H1 (cell line): Measurements from ENCODE around the gene NEDD8. TPM values are rescaled to one million over a fixed set of nuclear protein-coding genes. Genes with fewer than 3 reads are reported as not detected.

Experiments used
- CTCF ChIA-PET: fragments of 300-600 bp; sonication (Branson Sonifier 250); formaldehyde crosslinking; loops from one replicate; lab custom pipeline; 2021; ENCODE audit not compliant: partially characterized antibody; lab: Charles Lee
- POLR2A ChIA-PET: fragments of 300-600 bp; sonication (Branson Sonifier 250); formaldehyde crosslinking; loops from one replicate; lab custom pipeline; 2021; ENCODE audit warnings: inconsistent platforms; ENCODE audit not compliant: partially characterized antibody; lab: Charles Lee
- DNase-seq, 2 experiments: peaks; one replicate each; pipeline versions ENCODE4 v3.0.0 to v3.0.0-alpha.2; 2010 to 2022; ENCODE audit warnings: low spot score in 2 of 2, low read depth in 1 of 2, mixed read lengths in 1 of 2
- FAIRE-seq: peaks from 2 replicates; lab custom pipeline; 2011; peaks lifted over from hg19 to GRCh38; lab: Jason Lieb, UNC
- H2AFZ ChIP-seq: 2 replicates; pipeline ENCODE4 v1.8.1; 2012; ENCODE audit warnings: low read length, inconsistent platforms
- H2AK5ac ChIP-seq: 2 replicates; pipeline ENCODE4 v1.6.1; 2013; ENCODE audit warnings: low read depth, low read length
- H2BK120ac ChIP-seq: replicated peaks from 2 replicates; pipeline ENCODE3; 2013; ENCODE audit warnings: low read depth, low read length, inconsistent platforms
- H2BK12ac ChIP-seq: 2 replicates; pipeline ENCODE4 v1.6.1; 2013; ENCODE audit warnings: low read depth, low read length
- H2BK15ac ChIP-seq: 2 replicates; pipeline ENCODE4 v1.6.1; 2013; ENCODE audit warnings: low read length
- H2BK20ac ChIP-seq: 2 replicates; pipeline ENCODE4 v1.6.1; 2013; ENCODE audit warnings: low read length
- H2BK5ac ChIP-seq: 2 replicates; pipeline ENCODE4 v1.6.1; 2013; ENCODE audit warnings: low read depth, low read length
- H3K14ac ChIP-seq: 2 replicates; pipeline ENCODE4 v1.6.1; 2013; ENCODE audit warnings: inconsistent platforms; ENCODE audit not compliant: insufficient read length
- H3K18ac ChIP-seq: 2 replicates; pipeline ENCODE4 v1.6.1; 2013; ENCODE audit warnings: low read length; ENCODE audit errors: extremely low read depth
- H3K23ac ChIP-seq: 2 replicates; pipeline ENCODE4 v1.6.1; 2013; ENCODE audit warnings: inconsistent platforms; ENCODE audit not compliant: insufficient read length
- H3K23me2 ChIP-seq: 2 replicates; pipeline ENCODE4 v1.6.1; 2013; ENCODE audit warnings: low read depth, low read length
- H3K27ac ChIP-seq: 2 replicates; pipeline ENCODE4 v1.6.1; 2011; ENCODE audit warnings: low read depth, low read length, inconsistent platforms
- H3K27me3 ChIP-seq, 4 experiments: replicated peaks in 1 of 4; 1 replicate in 1 of 4; 2 replicates in 3 of 4; pipeline versions ENCODE4 v1.6.1 to v1.8.1; 2011 to 2013; ENCODE audit warnings: low read length in 3 of 4, mild to moderate bottlenecking in 3 of 4, inconsistent platforms in 2 of 4, mixed read lengths in 2 of 4, moderate library complexity in 1 of 4; ENCODE audit not compliant: control insufficient read depth in 3 of 4, insufficient read depth in 3 of 4; ENCODE audit errors: extremely low read depth in 1 of 4
- H3K36me3 ChIP-seq, 4 experiments: 2 replicates each; pipeline versions ENCODE4 v1.6.1 to v1.8.1; 2011 to 2013; ENCODE audit warnings: mild to moderate bottlenecking in 4 of 4, low read length in 3 of 4, moderate library complexity in 2 of 4, control low read depth in 1 of 4, inconsistent platforms in 1 of 4; ENCODE audit not compliant: insufficient read depth in 4 of 4, control insufficient read depth in 2 of 4
- H3K4ac ChIP-seq: replicated peaks from 2 replicates; pipeline ENCODE3; 2013; ENCODE audit warnings: low read length, low read depth, mixed read lengths, inconsistent platforms; ENCODE audit not compliant: insufficient read length
- H3K4me1 ChIP-seq, 4 experiments: replicated peaks in 1 of 4; 1 replicate in 1 of 4; 2 replicates in 3 of 4; pipeline versions ENCODE4 v1.6.1 to v1.8.1; 2011 to 2013; ENCODE audit warnings: low read length in 3 of 4, inconsistent platforms in 2 of 4, mixed read lengths in 1 of 4; ENCODE audit not compliant: insufficient read depth in 4 of 4, control insufficient read depth in 3 of 4
- H3K4me2 ChIP-seq, 2 experiments: 2 replicates each; pipeline versions ENCODE4 v1.6.1 to v1.8.1; 2011 to 2013; ENCODE audit warnings: low read depth in 2 of 2, low read length in 2 of 2, control low read depth in 1 of 2, inconsistent platforms in 1 of 2, mild to moderate bottlenecking in 1 of 2; ENCODE audit not compliant: insufficient read depth in 1 of 2
- H3K4me3 ChIP-seq, 4 experiments: fragments of 200-600, 300-600 bp in 1 of 4; sonication (generic), shearing (Covaris generic), sonication (Bioruptor Twin) in 1 of 4; 2 replicates each; pipeline versions ENCODE4 v1.5.1 to v1.8.1; 2011 to 2016; ENCODE audit warnings: low read length in 4 of 4, low read depth in 3 of 4, control low read depth in 2 of 4, inconsistent platforms in 2 of 4, mild to moderate bottlenecking in 2 of 4, mixed read lengths in 1 of 4, moderate library complexity in 1 of 4; ENCODE audit not compliant: insufficient read depth in 2 of 4; ENCODE audit errors: extremely low read depth in 1 of 4
- H3K56ac ChIP-seq: replicated peaks from 2 replicates; pipeline ENCODE3; 2013; ENCODE audit warnings: low read depth, mild to moderate bottlenecking, mixed read lengths, low read length, inconsistent platforms; ENCODE audit not compliant: insufficient read length
- H3K79me1 ChIP-seq: 2 replicates; pipeline ENCODE4 v1.6.1; 2013; ENCODE audit warnings: low read depth, low read length, control low read depth
- H3K79me2 ChIP-seq, 2 experiments: 2 replicates each; pipeline versions ENCODE4 v1.6.1 to v1.8.1; 2012 to 2013; ENCODE audit warnings: low read length in 2 of 2, mild to moderate bottlenecking in 2 of 2, inconsistent platforms in 1 of 2; ENCODE audit not compliant: insufficient read depth in 2 of 2, control insufficient read depth in 1 of 2
- H3K9ac ChIP-seq, 4 experiments: replicated peaks in 1 of 4; 1 replicate in 1 of 4; 2 replicates in 3 of 4; pipeline versions ENCODE4 v1.6.1 to v1.8.1; 2011 to 2013; ENCODE audit warnings: low read depth in 3 of 4, low read length in 3 of 4, control low read depth in 2 of 4, mild to moderate bottlenecking in 2 of 4, moderate library complexity in 2 of 4, inconsistent platforms in 1 of 4; ENCODE audit errors: extremely low read depth in 1 of 4
- H3K9me3 ChIP-seq, 2 experiments: 2 replicates each; pipeline versions ENCODE4 v1.6.1 to v1.8.1; 2012 to 2013; ENCODE audit warnings: mild to moderate bottlenecking in 2 of 2, moderate library complexity in 2 of 2, control low read depth in 1 of 2, inconsistent platforms in 1 of 2, low read depth in 1 of 2, low read length in 1 of 2, mixed read lengths in 1 of 2; ENCODE audit not compliant: insufficient read depth in 2 of 2
- H4K20me1 ChIP-seq, 2 experiments: replicated peaks in 1 of 2; 2 replicates each; pipeline versions ENCODE3 to v1.8.1; 2011 to 2013; ENCODE audit warnings: inconsistent platforms in 2 of 2, low read length in 2 of 2, mild to moderate bottlenecking in 1 of 2; ENCODE audit not compliant: insufficient read depth in 2 of 2, control insufficient read depth in 1 of 2
- H4K5ac ChIP-seq: 2 replicates; pipeline ENCODE4 v1.6.1; 2013; ENCODE audit warnings: low read length, low read depth, mixed read lengths, inconsistent platforms; ENCODE audit not compliant: insufficient read length
- H4K8ac ChIP-seq: 2 replicates; pipeline ENCODE4 v1.8.0; 2013; ENCODE audit warnings: mild to moderate bottlenecking, moderate library complexity, low read length, inconsistent platforms; ENCODE audit not compliant: insufficient read depth; ENCODE audit errors: extremely low read depth
- H4K91ac ChIP-seq: replicated peaks from 2 replicates; pipeline ENCODE3; 2013; ENCODE audit warnings: low read length, mixed read lengths, inconsistent platforms; ENCODE audit not compliant: insufficient read length
- ATF3 ChIP-seq: IDR thresholded peaks from 2 replicates; pipeline ENCODE4 v1.6.1; 2011; ENCODE audit warnings: low read depth, mild to moderate bottlenecking, low read length; ENCODE audit not compliant: insufficient read depth
- EGR1 ChIP-seq: IDR thresholded peaks from 2 replicates; pipeline ENCODE4 v1.6.1; 2011; ENCODE audit warnings: low read depth, low read length, borderline replicate concordance
- PHF8 ChIP-seq: fragments of 200-600 bp; sonication (generic); conservative IDR thresholded peaks from 2 replicates; pipeline ENCODE4 v1.7.1; 2012; ENCODE audit warnings: low read depth, mild to moderate bottlenecking, inconsistent platforms, low read length, moderate library complexity
- POU5F1 ChIP-seq: IDR thresholded peaks from 2 replicates; pipeline ENCODE4 v1.6.1; 2011; ENCODE audit warnings: low read depth, mild to moderate bottlenecking, low read length, moderate library complexity
- RNF2 ChIP-seq: fragments of 200-900, 300-1000 bp; sonication (generic); IDR thresholded peaks from 2 replicates; pipeline ENCODE4 v1.7.1; 2016; ENCODE audit warnings: borderline replicate concordance, low read depth, mild to moderate bottlenecking, antibody characterized with exemption, low read length; ENCODE audit not compliant: poor library complexity, severe bottlenecking; ENCODE audit errors: missing control alignments
- SP1 ChIP-seq: IDR thresholded peaks from 2 replicates; pipeline ENCODE4 v1.6.1; 2011; ENCODE audit warnings: low read depth, low read length
- TCF12 ChIP-seq: IDR thresholded peaks from 2 replicates; pipeline ENCODE4 v1.6.1; 2011; ENCODE audit warnings: low read depth, mild to moderate bottlenecking, low read length
- ZNF274 ChIP-seq: IDR thresholded peaks from 2 replicates; pipeline ENCODE4 v1.7.0; 2012; ENCODE audit warnings: low read length, borderline replicate concordance; ENCODE audit errors: extremely low read depth
- WGBS, 2 experiments: shearing (Covaris generic) in 1 of 2; methylation state at CpG; one replicate each; pipeline versions ENCODE4 v1.1.6 to v1.1.7; 2013 to 2015; ENCODE audit warnings: low lambda C conversion rate in 2 of 2, mixed read lengths in 2 of 2, inconsistent platforms in 1 of 2, low coverage in 1 of 2, missing lambda C conversion rate in 1 of 2; ENCODE audit not compliant: insufficient replicate concordance in 2 of 2, insufficient coverage in 1 of 2, insufficient read length in 1 of 2; ENCODE audit errors: extremely low coverage in 1 of 2, missing lambda C conversion rate in 1 of 2; 5-methylcytosine and 5-hydroxymethylcytosine counted together
- polyA plus RNA-seq, 7 experiments: library from polyadenylated mRNA; depleted of rRNA in 3 of 7; stranded (reverse) in 5 of 7; unstranded in 2 of 7; fragments of >200 nt in 5 of 7; fragments of 200-250 nt in 2 of 7; gene quantifications; 1 replicate in 5 of 7; 2 replicates in 1 of 7; 4 replicates in 1 of 7; pipeline versions ENCODE4 v1.2.1 to v1.2.3, GENCODE V29; 2011 to 2013; ENCODE audit warnings: missing spikeins in 2 of 7, mixed read lengths in 2 of 7
- total RNA-seq: library from RNA; stranded (reverse); fragmentation: NEBNext Ultra II Directional; extraction: Animal tissue kit (Norgen Biotek cat#: 25700); gene quantifications from 2 replicates; pipeline ENCODE4 v1.2.1, GENCODE V29; 2021

NEDD8 gene
- total and polyA plus RNA-seq, 2 of the 8 experiments (the other 6 are each of a cell fraction or from before 2014, with no cell fraction given), result 253 to 317 TPM

GRCh38 chr14:24189460-24189859, 42.7 kb downstream of the NEDD8 start:
- Histone ChIP-seq H3K4ac (no peak overlapping the region), H3K4me3 (peak overlapping the region in 1 of 4 experiments; percentile 91; a peak in 2 of 8 replicates), H4K91ac (no peak overlapping the region), H3K79me1 (peaks cover 12% of the 10 kb centered on the region), H3K56ac (no peak overlapping the region), H4K5ac (no peak overlapping the region), H2AK5ac (no peak overlapping the region), H3K9me3 (no peaks in the 10 kb centered on the region), H3K18ac (no peak overlapping the region), H3K27me3 (no peaks in the 10 kb centered on the region), H2BK12ac (no peak overlapping the region), H2BK5ac (no peak overlapping the region), H3K79me2 (peaks cover 0 to 13% of the 10 kb centered on the region in 2 experiments; a peak in 2 of 4 replicates), H2BK120ac (no peak overlapping the region), H3K4me2 (peak overlapping the region; percentile 41 to 70; a peak in 2 of 4 replicates), H2BK20ac (no peak overlapping the region), H3K14ac (no peak overlapping the region), H3K4me1 (peaks cover 0 to 8% (median 4%) of the 10 kb centered on the region in 4 experiments; a peak in 6 of 7 replicates), H2BK15ac (0 out of 2 replicates have a peak overlapping the region, but pooled peaks have one; percentile 89), H3K23me2 (peaks cover 5% of the 10 kb centered on the region), H4K8ac (no peak overlapping the region), H3K9ac (no peak overlapping the region), H3K23ac (no peak overlapping the region), H2AFZ (no peak overlapping the region), H3K27ac (no peak overlapping the region), H4K20me1 (peaks cover 0 to 16% of the 10 kb centered on the region in 2 experiments), H3K36me3 (peaks cover 16 to 31% (median 28%) of the 10 kb centered on the region in 4 experiments; a peak in 7 of 8 replicates)
- ChIA-PET POLR2A (interaction anchor here (0.5 to 7.9 kb wide), 13 partner anchors 14 to 94 kb away, joined by 3 to 158 read pairs (median 5); partner anchors contain the start of genes CHMP4A, EMC9, IRF9 and MDP1), CTCF (interaction anchor here (1.0 to 4.1 kb wide), 2 partner anchors 23 to 29 kb away, joined by 5 to 16 read pairs; partner anchors contain the start of genes CHMP4A and IRF9)
- FAIRE-seq (no peak), DNase-seq (no peak)
- WGBS, 2 experiments, result 88% methylated on average over 9 of the region's 9 CpGs; no CpG with 5 or more reads in 1 of the 2 experiments
- TF ChIP-seq PHF8, result no peak
- no peak for TF ChIP-seq RNF2
- TF ChIP-seq SP1, result no peak
- TF ChIP-seq ATF3, result no peak
- no peak for TF ChIP-seq TCF12
- TF ChIP-seq POU5F1, result no peak
- TF ChIP-seq ZNF274, result no peak
- TF ChIP-seq EGR1, result no peak
